GM04504 (cell line): Measurements from ENCODE around the gene CDX1.

Experiments used
- DNase-seq: peaks from one replicate; pipeline ENCODE4 v3.0.0-alpha.2; 2012; ENCODE audit warnings: low read depth

Gene CDX1

GRCh38 chr5:150146862-150147601 lies 19.5 kb upstream of the CDX1 start:
- DNase-seq, result no peak

GRCh38 chr5:150147670-150148069 lies 18.9 kb upstream of the CDX1 start:
- no peak for DNase-seq

- no peak for DNase-seq
Measured at GRCh38 chr5:150148117-150148927, 18.3 kb upstream of the CDX1 start.

- DNase-seq, result no peak
Measured at GRCh38 chr5:150149618-150150017, 17.0 kb upstream of the CDX1 start.

- DNase-seq, result no peak
Measured at GRCh38 chr5:150152636-150153462, 13.7 kb upstream of the CDX1 start.

GRCh38 chr5:150153483-150153882 lies 13.1 kb upstream of the CDX1 start:
- DNase-seq, result no peak

GRCh38 chr5:150153957-150154617 lies 12.5 kb upstream of the CDX1 start:
- DNase-seq, result peak; percentile 59

GRCh38 chr5:150154618-150155128 lies 11.9 kb upstream of the CDX1 start:
- no peak for DNase-seq

- peak; percentile 83 for DNase-seq
Measured at GRCh38 chr5:150155258-150156026, 11.1 kb upstream of the CDX1 start, which contains the start of gene PDGFRB. PDGFRB (minus strand) TSS chr5:150155845; CDS start chr5:150137047, 18,798 bp downstream.

GRCh38 chr5:150156027-150156368 lies 10.6 kb upstream of the CDX1 start:
- no peak for DNase-seq

GRCh38 chr5:150156540-150156939 lies 10.0 kb upstream of the CDX1 start:
- no peak for DNase-seq

- DNase-seq, result no peak
Measured at GRCh38 chr5:150157168-150157567, 9.4 kb upstream of the CDX1 start.

GRCh38 chr5:150158170-150158949 lies 8.2 kb upstream of the CDX1 start:
- DNase-seq, result no peak

GRCh38 chr5:150159031-150159430 lies 7.5 kb upstream of the CDX1 start:
- no peak for DNase-seq

- DNase-seq, result peak; percentile 60
Measured at GRCh38 chr5:150159741-150160179, 6.8 kb upstream of the CDX1 start.

GRCh38 chr5:150160448-150161081 lies 6.0 kb upstream of the CDX1 start:
- DNase-seq, result no peak

- no peak for DNase-seq
Measured at GRCh38 chr5:150161242-150162141, 5.1 kb upstream of the CDX1 start.

GRCh38 chr5:150162142-150162513 lies 4.5 kb upstream of the CDX1 start:
- no peak for DNase-seq

- DNase-seq, result no peak
Measured at GRCh38 chr5:150163035-150163434, 3.5 kb upstream of the CDX1 start.
